HepG2 (cell line): ENCODE measurements around the gene ADRA2B. TPM values are rescaled to one million over a fixed set of nuclear protein-coding genes. Genes with fewer than 3 reads are reported as not detected.
"Not testable (repeated sequence)": the region's sequence is repeated elsewhere in the genome, so short reads cannot be mapped to it uniquely, and the experiment has no call there.

ENCODE experiments used
- ATAC-seq: fragments of 200-7000 bp; cut with Tn5 transposase; 3 replicates; pipeline ENCODE4 v1.9.1; 2020; ENCODE audit warnings: mild to moderate bottlenecking, moderate library complexity
- BruUV-seq: library from RNA; stranded (reverse); fragments of 400-500 nt; replicated peaks from 2 replicates; lab custom pipeline; 2021; lab: Mats Ljungman, UMichigan
- CTCF ChIA-PET: fragments of 300-600 bp; formaldehyde crosslinking; extraction: SDS; loops from one replicate; lab custom pipeline; 2021; ENCODE audit warnings: low total read pairs, inconsistent platforms, low intra/inter-chr PET ratio; lab: Yijun Ruan, JAX
- POLR2A ChIA-PET: fragments of 350-600 bp; sonication (Branson Sonifier 250); formaldehyde crosslinking; loops from one replicate; lab custom pipeline; 2020; ENCODE audit warnings: antibody characterized with exemption, inconsistent platforms; lab: Yijun Ruan, JAX
- DNase-seq: peaks from one replicate; pipeline ENCODE4 v3.0.0-alpha.2; 2015; ENCODE audit warnings: low spot score
- FAIRE-seq: peaks from 3 replicates; lab custom pipeline; 2011; peaks lifted over from hg19 to GRCh38; lab: Jason Lieb, UNC
- H2AFZ ChIP-seq: one replicate; pipeline ENCODE4 v1.6.1; 2011; ENCODE audit warnings: low read length, inconsistent platforms
- H3K27ac ChIP-seq: fragments of 300-600 bp; 3 replicates; pipeline ENCODE4 v1.8.0; 2011; ENCODE audit warnings: mixed run types, mild to moderate bottlenecking, mixed read lengths, low read length, inconsistent platforms; ENCODE audit not compliant: insufficient read depth; ENCODE audit errors: extremely low read length
- H3K27me3 ChIP-seq, 2 experiments: fragments of 200-600 bp in 1 of 2; 2 replicates in 1 of 2; 3 replicates in 1 of 2; pipeline versions ENCODE4 v1.6.0 to v1.8.0; 2011; ENCODE audit warnings: low read length in 2 of 2, mild to moderate bottlenecking in 2 of 2, moderate library complexity in 2 of 2, inconsistent platforms in 1 of 2; ENCODE audit not compliant: insufficient read depth in 2 of 2, control insufficient read depth in 1 of 2
- H3K36me3 ChIP-seq, 2 experiments: fragments of 200-600 bp in 1 of 2; replicated peaks in 1 of 2; 2 replicates in 1 of 2; 3 replicates in 1 of 2; pipeline versions ENCODE4 v1.5.1 to v1.8.0; 2011; ENCODE audit warnings: low read length in 2 of 2, inconsistent platforms in 1 of 2; ENCODE audit not compliant: insufficient read depth in 2 of 2, control insufficient read depth in 1 of 2
- H3K4me1 ChIP-seq: 2 replicates; pipeline ENCODE4 v1.5.1; 2012; ENCODE audit warnings: low read length, inconsistent platforms; ENCODE audit not compliant: insufficient read depth
- H3K4me2 ChIP-seq: 2 replicates; pipeline ENCODE4 v1.6.0; 2011; ENCODE audit warnings: low read depth, low read length, inconsistent platforms
- H3K4me3 ChIP-seq, 3 experiments: fragments of 200-600 bp in 1 of 3; sonication (generic), shearing (Covaris generic) in 1 of 3; replicated peaks in 1 of 3; 2 replicates each; pipeline ENCODE4 v1.5.1; 2011 to 2016; ENCODE audit warnings: low read length in 3 of 3, inconsistent platforms in 2 of 3, low read depth in 2 of 3, mild to moderate bottlenecking in 2 of 3, control low read depth in 1 of 3, mixed read lengths in 1 of 3; ENCODE audit not compliant: insufficient read depth in 1 of 3
- H3K79me2 ChIP-seq: one replicate; pipeline ENCODE4 v1.6.1; 2011; ENCODE audit warnings: low read length, inconsistent platforms; ENCODE audit not compliant: insufficient read depth
- H3K9ac ChIP-seq: 2 replicates; pipeline ENCODE4 v1.6.0; 2011; ENCODE audit warnings: mild to moderate bottlenecking, low read depth, low read length, inconsistent platforms; ENCODE audit not compliant: insufficient read depth
- H3K9me3 ChIP-seq: 2 replicates; pipeline ENCODE4 v1.5.1; 2012; ENCODE audit warnings: mild to moderate bottlenecking, low read length
- H4K20me1 ChIP-seq: 2 replicates; pipeline ENCODE4 v1.6.0; 2011; ENCODE audit warnings: inconsistent platforms, mild to moderate bottlenecking, low read length, moderate library complexity; ENCODE audit not compliant: insufficient read depth
- UBTF ChIP-seq: sonication (generic); formaldehyde crosslinking; IDR thresholded peaks from 2 replicates; pipeline ENCODE4 v1.4.0; 2020; ENCODE audit warnings: mild to moderate bottlenecking, missing genetic modification reagents
- ZNF713 ChIP-seq: sonication (generic); formaldehyde crosslinking; IDR thresholded peaks from 2 replicates; pipeline ENCODE4 v1.4.0; 2020; ENCODE audit warnings: mild to moderate bottlenecking, missing genetic modification reagents
- WGBS: methylation state at CpG from one replicate; pipeline ENCODE4 v1.1.6; 2017; ENCODE audit warnings: low lambda C conversion rate; 5-methylcytosine and 5-hydroxymethylcytosine counted together
- in situ Hi-C: cut with HindIII; loops from 2 replicates; pipeline ENCODE4 v1.10.0; 2017; ENCODE audit warnings: low pct_unique_long_range_greater_than_20kb; ENCODE audit not compliant: extremely low pct_ligation_motif_present
- intact Hi-C: fragments of 100-400 bp; cut with micrococcal nuclease; formaldehyde crosslinking; loops from one replicate; pipeline ENCODE4 v1.10.0; 2022; ENCODE audit not compliant: unreplicated experiment
- polyA plus RNA-seq, 8 experiments: library from polyadenylated mRNA; depleted of rRNA in 3 of 8; stranded (reverse) in 7 of 8; unstranded in 1 of 8; fragments of >200 nt; fragmentation: Illumina TruSeq in 4 of 8; extraction: Trizol in 4 of 8; gene quantifications; 2 replicates each; pipeline versions ENCODE4 v1.2.1 to v1.2.3, GENCODE V29; 2011 to 2016; ENCODE audit warnings: low read depth in 4 of 8, missing spikeins in 1 of 8, mixed read lengths in 1 of 8; ENCODE audit not compliant: insufficient read depth in 1 of 8
- total RNA-seq, 5 experiments: library from RNA; depleted of rRNA; stranded (reverse); fragments of >200 nt; fragmentation: Illumina TruSeq; extraction: Trizol; gene quantifications; 2 replicates each; pipeline ENCODE4 v1.2.3, GENCODE V29; 2016; ENCODE audit warnings: low read depth in 1 of 5
- TF ChIP-seq, protein P1 (sequence below): IDR thresholded peaks from 2 replicates; pipeline ENCODE4 v1.6.1; 2016; ENCODE audit warnings: low read depth, control low read depth

Gene ADRA2B
- total and polyA plus RNA-seq, 2 of the 13 experiments (the other 11 are each of a cell fraction or from before 2014, with no cell fraction given) = not detected

DNA sequence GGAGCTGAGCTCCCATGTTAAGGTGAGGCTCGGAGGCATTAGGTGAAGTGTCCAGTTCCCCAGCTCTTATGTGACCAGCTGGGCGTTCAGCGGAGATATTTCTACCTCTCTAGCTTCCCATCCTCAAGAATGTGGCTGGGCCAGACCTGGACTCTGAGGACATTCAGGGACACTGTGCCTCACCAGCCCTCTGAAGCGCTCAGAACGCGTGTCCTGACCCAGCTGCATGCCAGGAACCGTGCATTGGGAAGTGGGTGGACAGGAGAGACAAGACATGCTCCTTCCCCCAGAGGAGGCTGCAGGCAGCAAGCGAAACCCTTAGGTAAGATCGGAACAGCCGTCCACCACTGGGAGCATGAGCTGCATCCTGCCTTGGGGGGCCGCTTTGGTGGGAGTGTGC, 43.6 kb downstream of the ADRA2B start (continued):
- no peak for TF ChIP-seq ZNF713 (CRISPR knock-in tag)
- TF ChIP-seq, protein P1, sequence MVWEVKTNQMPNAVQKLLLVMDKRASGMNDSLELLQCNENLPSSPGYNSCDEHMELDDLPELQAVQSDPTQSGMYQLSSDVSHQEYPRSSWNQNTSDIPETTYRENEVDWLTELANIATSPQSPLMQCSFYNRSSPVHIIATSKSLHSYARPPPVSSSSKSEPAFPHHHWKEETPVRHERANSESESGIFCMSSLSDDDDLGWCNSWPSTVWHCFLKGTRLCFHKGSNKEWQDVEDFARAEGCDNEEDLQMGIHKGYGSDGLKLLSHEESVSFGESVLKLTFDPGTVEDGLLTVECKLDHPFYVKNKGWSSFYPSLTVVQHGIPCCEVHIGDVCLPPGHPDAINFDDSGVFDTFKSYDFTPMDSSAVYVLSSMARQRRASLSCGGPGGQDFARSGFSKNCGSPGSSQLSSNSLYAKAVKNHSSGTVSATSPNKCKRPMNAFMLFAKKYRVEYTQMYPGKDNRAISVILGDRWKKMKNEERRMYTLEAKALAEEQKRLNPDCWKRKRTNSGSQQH = no peak
- TF ChIP-seq UBTF (CRISPR knock-in tag) = no peak

DNA sequence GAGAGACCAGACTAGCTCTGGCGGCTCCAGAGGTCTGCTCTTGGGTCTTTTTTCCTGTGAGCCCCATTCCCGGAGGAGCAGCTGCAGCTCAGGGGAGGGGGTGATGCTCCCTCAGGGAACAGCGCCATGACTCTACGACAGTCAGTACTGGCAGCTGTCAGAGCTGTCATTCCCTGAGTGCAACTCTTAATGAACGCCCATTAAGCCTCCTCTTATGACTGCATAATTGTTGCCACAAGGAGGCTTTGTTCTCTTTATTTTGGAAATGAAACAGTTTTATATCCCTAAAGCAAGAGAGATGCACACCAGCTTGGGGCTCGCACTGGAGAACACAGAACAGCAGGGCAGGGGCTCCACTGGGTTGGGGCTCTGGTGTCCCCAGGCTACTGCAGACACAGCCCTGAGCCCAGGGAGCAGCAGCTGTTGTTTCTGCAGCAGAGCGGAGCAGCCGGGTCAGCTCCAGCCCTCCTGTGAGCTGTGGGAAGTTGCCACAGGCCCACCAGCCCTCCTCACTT, 44.3 kb downstream of the ADRA2B start:
- H3K36me3 ChIP-seq, H3K9ac ChIP-seq, POLR2A ChIA-PET, H3K27ac ChIP-seq, H3K9me3 ChIP-seq, H2AFZ ChIP-seq, H3K4me2 ChIP-seq, FAIRE-seq, H3K4me3 ChIP-seq, BruUV-seq, intact Hi-C loops, CTCF ChIA-PET, H4K20me1 ChIP-seq, ATAC-seq, H3K79me2 ChIP-seq, H3K27me3 ChIP-seq, DNase-seq: not testable (repeated sequence)
- WGBS = 38% methylated on average over 5 of the region's 8 CpGs
- in situ Hi-C loops = loop anchor here (25.0 kb wide), 1 partner anchor 1590 kb away; the partner anchor contains the start of genes ACTR1B and C2orf92
- H3K4me1 ChIP-seq = peaks cover 28% of the 10 kb centered on the region
